AG09319 (cell line): ENCODE measurements around the gene MAFB.

Source experiments
- DNase-seq: peaks from one replicate; pipeline ENCODE4 v3.0.0-alpha.2; 2010; ENCODE audit warnings: low read depth; ENCODE audit errors: extremely low read depth
- CTCF ChIP-seq: IDR thresholded peaks from 2 replicates; pipeline ENCODE4 v1.5.1; 2011; ENCODE audit warnings: low read depth, mild to moderate bottlenecking, inconsistent platforms, low read length, moderate library complexity

The MAFB gene

DNA sequence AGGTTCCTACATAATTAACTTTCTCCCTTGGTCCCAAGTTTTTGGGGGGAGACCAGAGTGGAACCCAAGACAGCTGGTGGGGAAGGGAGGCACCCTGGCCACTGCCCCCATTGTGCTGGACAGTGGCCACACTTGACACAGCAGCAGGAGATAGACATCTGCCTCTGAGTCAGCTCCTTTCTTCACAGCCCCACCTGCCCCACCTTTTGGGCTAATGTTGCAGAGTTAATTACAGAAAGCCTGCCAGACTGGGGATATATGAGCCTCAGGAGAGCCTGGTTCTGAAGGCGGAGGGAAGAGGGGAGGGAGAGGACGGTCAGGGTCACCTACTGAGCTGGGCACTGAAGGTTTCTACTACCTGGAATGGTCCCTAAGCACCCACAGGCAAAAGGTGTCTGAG lies 50.6 kb downstream of the MAFB start:
- no peak for DNase-seq
- no peak for TF ChIP-seq CTCF

- TF ChIP-seq CTCF: no peak
- no peak for DNase-seq
Measured at GRCh38 chr20:40637176-40637575, 51.9 kb downstream of the MAFB start.

DNA sequence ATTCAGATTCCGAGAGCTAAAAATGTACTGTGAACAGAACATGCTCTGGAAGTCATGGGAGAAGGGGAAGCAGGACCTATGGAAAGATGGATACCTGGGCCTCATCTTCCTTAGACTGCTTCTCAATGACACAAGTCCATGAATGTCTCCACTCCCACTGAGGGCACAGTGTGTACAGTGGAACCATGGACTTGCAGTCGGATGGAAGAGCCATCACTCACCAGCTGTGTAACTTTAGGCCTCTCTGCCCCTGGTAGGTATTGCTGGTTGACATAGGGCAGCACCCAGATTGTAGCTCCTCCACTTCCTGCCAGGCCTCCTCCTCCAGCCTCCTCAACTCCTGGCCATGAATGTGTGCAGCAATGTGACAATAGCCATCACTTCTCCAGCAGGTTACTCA lies 52.5 kb downstream of the MAFB start:
- TF ChIP-seq CTCF: no peak
- no peak for DNase-seq

- no peak for DNase-seq
- TF ChIP-seq CTCF: no peak
Measured at GRCh38 chr20:40635971-40636370, 53.1 kb downstream of the MAFB start.
